GM21717 (cell line): ENCODE measurements around the gene ATXN7L3B.

ENCODE experiments used
- ATAC-seq: cut with Tn5 transposase; IDR thresholded peaks from one replicate; pipeline ENCODE4 v1.9.1; 2021; ENCODE audit warnings: mild to moderate bottlenecking, moderate library complexity; ENCODE audit not compliant: unreplicated experiment

Gene ATXN7L3B

GRCh38 chr12:74547249-74547648 is 9.6 kb downstream of the ATXN7L3B start:
- ATAC-seq = no peak

GRCh38 chr12:74551291-74551690 is 13.7 kb downstream of the ATXN7L3B start:
- no peak for ATAC-seq

GRCh38 chr12:74552201-74552600 is 14.6 kb downstream of the ATXN7L3B start:
- no peak for ATAC-seq

GRCh38 chr12:74559728-74560127 is 22.1 kb downstream of the ATXN7L3B start:
- ATAC-seq = no peak

- ATAC-seq = no peak
Observed at GRCh38 chr12:74563927-74564326, 26.3 kb downstream of the ATXN7L3B start.

- ATAC-seq = no peak
Observed at GRCh38 chr12:74578486-74578885, 40.9 kb downstream of the ATXN7L3B start.

GRCh38 chr12:74579446-74579845 is 41.8 kb downstream of the ATXN7L3B start:
- no peak for ATAC-seq

- no peak for ATAC-seq
Observed at GRCh38 chr12:74579981-74580380, 42.3 kb downstream of the ATXN7L3B start.

GRCh38 chr12:74581439-74581838 is 43.8 kb downstream of the ATXN7L3B start:
- no peak for ATAC-seq

GRCh38 chr12:74584483-74585062 is 46.9 kb downstream of the ATXN7L3B start:
- no peak for ATAC-seq

- no peak for ATAC-seq
Observed at GRCh38 chr12:74586251-74586650, 48.6 kb downstream of the ATXN7L3B start.
